ENCODE data around the gene PKP3.
"Not testable (repeated sequence)": the region's sequence is repeated elsewhere in the genome, so short reads cannot be mapped to it uniquely, and the experiment has no call there.

Gene PKP3, protein sequence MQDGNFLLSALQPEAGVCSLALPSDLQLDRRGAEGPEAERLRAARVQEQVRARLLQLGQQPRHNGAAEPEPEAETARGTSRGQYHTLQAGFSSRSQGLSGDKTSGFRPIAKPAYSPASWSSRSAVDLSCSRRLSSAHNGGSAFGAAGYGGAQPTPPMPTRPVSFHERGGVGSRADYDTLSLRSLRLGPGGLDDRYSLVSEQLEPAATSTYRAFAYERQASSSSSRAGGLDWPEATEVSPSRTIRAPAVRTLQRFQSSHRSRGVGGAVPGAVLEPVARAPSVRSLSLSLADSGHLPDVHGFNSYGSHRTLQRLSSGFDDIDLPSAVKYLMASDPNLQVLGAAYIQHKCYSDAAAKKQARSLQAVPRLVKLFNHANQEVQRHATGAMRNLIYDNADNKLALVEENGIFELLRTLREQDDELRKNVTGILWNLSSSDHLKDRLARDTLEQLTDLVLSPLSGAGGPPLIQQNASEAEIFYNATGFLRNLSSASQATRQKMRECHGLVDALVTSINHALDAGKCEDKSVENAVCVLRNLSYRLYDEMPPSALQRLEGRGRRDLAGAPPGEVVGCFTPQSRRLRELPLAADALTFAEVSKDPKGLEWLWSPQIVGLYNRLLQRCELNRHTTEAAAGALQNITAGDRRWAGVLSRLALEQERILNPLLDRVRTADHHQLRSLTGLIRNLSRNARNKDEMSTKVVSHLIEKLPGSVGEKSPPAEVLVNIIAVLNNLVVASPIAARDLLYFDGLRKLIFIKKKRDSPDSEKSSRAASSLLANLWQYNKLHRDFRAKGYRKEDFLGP

GRCh38 chr11:394034-394857, at the start of gene PKP3:
PKP3 (plus strand) TSS chr11:394209; CDS start chr11:394293, 84 bp downstream.
- no peak for DNase-seq

DNA sequence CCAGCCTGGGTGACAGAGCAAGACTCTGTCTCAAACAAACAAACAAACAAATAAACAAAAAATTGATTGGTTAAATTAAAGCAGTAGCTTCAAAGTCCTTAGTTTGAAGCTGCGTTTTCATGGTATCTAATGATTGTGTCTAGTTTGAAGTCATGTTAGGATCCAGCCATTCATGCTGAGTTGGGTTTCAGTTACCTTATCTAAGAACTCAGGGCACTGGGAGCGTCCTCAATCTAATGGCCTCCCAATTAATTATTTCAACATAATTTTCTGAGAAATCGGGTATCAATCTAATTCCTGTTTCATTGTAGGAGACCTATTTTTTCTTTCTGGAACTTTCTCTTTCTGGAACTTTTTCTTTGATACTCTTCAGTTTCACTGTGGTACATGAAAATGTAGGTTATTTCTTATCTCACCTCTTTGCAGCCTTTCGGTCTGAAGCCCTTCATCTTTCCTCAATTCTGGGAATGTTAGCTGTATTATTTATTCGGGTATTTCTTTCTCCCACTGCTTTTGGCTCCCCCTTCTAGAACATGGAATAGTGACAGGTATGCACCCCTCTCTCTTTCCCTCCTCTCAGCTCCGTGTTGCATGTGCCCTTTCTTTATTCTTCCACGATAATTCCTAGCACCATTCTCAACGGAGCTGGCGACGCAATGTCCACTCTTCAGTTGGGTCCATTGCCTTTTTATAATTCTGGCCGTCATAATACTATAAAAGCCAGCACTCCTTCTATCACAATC, 49.0 kb upstream of the PKP3 start:
- DNase-seq, result no peak

GRCh38 chr11:346529-346928, 47.5 kb upstream of the PKP3 start:
- DNase-seq, result no peak

GRCh38 chr11:349270-349954, 44.6 kb upstream of the PKP3 start:
- not testable (repeated sequence) for DNase-seq

GRCh38 chr11:350033-350722, 43.8 kb upstream of the PKP3 start:
- DNase-seq, result not testable (repeated sequence)

- no peak for DNase-seq
Observed at GRCh38 chr11:350723-351255, 43.2 kb upstream of the PKP3 start.

DNA sequence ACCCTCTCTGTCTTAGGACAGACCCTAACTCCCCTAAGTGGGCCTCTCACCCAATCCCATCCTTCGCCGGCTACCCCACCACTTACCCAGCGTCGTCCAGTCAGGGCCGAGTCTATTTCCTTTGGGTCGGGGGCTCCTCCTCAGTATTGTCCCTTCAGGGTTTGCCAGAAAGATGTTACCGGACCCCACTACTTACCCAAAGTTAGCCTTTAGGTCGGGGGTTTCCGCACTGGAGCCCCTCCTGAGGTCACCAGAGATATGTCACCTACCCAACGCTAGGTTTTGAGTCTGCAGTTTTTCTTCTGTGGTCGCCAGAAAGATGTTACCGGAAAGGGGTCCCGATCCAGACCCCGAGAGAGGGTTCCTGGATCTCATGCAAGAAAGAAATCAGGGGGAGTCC, 42.6 kb upstream of the PKP3 start:
- no peak for DNase-seq

- DNase-seq, result no peak
Observed at GRCh38 chr11:352456-353031, 41.5 kb upstream of the PKP3 start.

DNA sequence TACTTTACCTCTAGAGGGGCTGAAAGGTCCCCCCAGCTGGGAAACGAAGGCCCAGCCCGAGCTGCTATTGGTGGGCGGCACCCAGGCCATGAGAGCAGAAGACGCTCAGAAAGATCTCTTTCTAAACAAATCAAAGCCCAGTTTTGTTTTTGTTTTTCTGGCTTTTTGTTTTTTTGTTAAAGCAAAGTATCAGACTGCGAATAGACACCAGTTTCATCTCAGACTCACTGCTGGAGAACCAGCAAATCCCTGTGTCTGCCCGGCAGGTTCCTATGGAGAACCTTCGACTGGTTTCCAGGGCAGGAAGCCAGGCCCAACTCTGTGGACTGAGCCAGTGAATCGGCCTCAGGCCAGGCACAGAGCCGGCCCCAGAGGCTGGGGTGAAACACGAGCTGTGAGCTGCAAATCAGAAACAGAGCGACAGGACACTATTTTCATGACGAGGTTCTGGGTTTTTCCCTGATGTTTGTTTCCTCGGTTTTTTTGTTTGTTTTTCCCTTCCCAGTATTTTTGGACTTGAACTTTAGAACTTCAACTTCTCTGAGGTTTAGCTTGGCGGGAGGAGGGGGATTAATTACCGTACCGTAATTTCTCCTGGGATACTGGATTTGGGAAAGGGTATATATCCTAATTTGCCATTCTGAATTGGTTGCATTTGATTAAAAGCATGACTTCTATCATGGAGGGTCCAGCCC, 40.7 kb upstream of the PKP3 start:
- DNase-seq, result no peak

DNA sequence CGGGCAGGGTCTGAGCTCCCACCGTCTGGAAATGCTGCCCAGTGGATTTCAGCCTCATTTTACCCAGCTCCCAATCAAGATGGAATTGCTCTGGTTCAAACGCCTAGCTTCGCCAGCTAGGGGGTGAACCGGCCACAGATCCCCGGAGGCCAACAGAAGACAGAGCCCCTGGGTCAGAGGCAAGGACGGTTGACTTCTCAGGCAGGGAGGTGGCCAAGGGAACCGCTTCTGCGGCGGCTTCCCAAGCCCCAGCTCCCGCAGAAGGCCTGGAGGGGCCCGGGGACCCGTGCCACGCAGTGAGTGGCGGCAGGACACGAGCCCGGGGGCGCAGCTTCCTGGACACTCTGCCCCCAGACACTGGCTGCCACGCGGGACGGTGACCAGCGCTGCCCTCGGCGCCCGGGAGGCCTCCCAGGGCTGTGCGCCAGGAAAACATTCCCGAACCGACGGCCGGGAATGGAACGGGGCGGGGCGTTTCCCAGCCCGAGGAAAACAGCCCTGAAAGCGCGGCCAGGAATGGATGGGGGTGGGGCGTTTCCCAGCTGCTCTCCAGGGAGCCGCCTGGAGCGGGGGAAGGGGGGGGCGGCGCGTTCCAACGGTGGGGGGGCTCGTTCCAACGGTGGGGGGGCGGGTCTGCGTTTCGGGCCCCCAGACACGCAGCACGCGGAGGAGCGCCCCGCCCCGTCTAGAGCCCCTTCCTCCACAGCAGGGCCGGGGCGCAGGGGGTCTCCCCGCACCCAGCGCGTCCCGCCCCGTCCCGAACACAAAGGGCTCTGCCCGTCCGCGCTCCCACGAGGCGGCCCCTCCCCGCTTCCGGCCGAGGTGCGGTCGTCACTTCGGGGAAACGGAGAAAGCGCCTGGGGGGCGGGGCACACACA, 38.2 kb upstream of the PKP3 start:
- peak; percentile 87 to 92 for DNase-seq

- DNase-seq, result no peak
Observed at GRCh38 chr11:356610-357009, 37.4 kb upstream of the PKP3 start.

DNA sequence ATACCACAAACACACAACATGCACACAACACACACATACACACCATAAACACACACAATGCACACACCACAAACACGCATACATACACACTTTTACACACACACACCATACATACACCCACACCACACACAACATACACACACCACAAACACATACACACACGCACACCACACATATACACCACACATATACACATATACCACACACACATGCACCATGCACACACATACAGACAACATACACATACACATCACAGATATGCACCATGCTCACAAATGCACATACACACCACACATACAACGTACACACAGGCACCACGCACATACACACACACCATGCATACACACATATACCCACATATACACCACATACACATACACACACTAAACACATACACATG, 36.4 kb upstream of the PKP3 start:
- DNase-seq, result no peak

GRCh38 chr11:358129-358800, 35.7 kb upstream of the PKP3 start:
- no peak for DNase-seq

GRCh38 chr11:359181-359714, 34.8 kb upstream of the PKP3 start:
- peak in 1 of 2 experiments; percentile 27 for DNase-seq

DNA sequence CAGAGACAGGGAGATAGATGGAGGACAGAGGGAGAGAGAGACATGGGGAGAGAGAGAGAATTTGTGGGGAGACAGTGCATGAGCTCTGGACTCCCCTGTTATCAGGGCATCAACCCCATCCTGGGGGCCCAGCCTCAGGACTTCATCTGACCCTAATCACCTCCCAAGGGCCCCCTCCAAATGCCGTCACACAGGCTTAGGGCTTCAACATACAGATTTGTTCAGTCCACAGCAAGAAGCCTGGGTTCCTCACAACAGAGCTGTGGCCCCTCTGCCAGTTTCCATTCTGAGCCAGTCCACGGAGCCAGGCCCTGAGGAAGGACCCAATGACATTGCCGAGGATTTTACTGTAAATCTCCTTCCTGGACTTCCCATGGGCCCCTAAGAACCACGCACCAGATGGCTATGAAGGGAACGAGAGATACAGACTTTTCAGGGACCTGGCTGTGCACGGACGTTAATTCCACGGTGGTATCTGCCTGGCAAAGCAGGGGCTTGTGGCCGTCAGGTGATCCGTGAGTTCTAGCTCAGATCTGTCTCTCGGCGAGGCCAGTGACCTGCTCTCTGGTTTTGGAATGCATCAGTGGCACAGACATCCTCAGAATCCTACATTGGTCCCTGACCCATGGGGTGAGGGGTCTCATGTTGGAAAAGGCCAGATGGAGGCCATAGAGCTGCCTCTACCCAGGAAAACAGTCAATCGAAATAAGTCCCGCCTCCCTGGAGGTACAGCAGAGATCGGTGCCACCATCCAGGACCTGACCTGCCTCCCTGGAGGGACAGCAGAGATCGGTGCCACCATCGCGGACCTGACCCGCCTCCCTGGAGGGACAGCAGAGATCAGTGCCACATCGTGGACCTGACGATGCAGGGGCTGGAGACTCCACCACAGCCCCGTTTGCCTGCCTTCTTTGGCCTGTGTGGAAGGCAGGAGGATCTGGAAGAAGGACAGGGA, 33.4 kb upstream of the PKP3 start:
- DNase-seq, result no peak

DNA sequence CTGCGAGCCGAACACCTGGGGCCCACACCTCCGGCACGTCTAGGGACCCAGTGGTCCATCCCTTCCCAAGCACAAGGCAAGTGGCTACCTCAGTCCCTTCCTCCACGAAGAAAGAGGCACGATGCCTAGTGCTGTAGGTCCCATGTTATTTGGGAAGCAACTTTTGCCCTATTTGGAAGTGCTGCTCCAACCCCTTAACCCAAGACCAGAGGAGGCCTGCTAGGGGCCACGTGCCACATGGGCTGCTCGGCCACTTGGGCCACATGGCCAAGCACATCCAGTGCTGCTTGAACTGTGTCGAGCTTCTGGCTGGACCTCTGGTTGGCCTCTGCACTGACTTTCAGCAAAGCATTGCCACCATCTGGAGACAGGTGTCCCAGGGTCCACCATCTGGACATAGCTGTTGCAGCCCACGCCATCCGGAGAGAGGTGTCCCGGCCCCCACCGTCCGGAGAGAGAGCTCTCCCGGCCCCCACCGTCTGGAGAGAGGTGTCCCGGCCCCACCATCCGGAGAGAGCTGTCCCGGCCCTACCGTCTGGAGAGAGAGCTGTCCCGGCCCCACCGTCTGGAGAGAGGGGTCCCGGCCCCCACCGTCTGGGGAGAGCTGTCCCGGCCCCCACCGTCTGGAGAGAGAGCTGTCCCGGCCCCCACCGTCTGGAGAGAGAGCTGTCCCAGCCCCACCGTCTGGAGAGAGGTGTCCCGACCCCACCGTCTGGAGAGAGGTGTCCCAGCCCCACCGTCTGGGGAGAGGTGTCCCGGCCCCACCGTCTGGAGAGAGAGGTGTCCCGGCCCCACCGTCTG, 31.2 kb upstream of the PKP3 start:
- DNase-seq, result no peak

All from stimulated activated CD4-positive, alpha-beta T cell treated with anti-CD3 and anti-CD28 coated beads, Interleukin-4, amount 100 ng/mL, for 4 hours (primary cell).